GM21723 (cell line): ENCODE data around the gene KRTAP4-1.
"Not testable (repeated sequence)": the region's sequence is repeated elsewhere in the genome, so short reads cannot be mapped to it uniquely, and the experiment has no call there.

Experiments used
- ATAC-seq: cut with Tn5 transposase; IDR thresholded peaks from one replicate; pipeline ENCODE4 v1.9.1; 2021; ENCODE audit warnings: mild to moderate bottlenecking, moderate library complexity; ENCODE audit not compliant: unreplicated experiment

The KRTAP4-1 gene

GRCh38 chr17:41176744-41177387, 7.8 kb downstream of the KRTAP4-1 start:
- ATAC-seq = no peak

- no peak for ATAC-seq
Observed at GRCh38 chr17:41171886-41172285, 12.8 kb downstream of the KRTAP4-1 start.

GRCh38 chr17:41168121-41168520, 16.6 kb downstream of the KRTAP4-1 start, which contains the start of gene KRTAP4-3:
Gene KRTAP4-3 (minus strand): TSS chr17:41168221. CDS start chr17:41168172, 49 bp downstream.
- ATAC-seq = no peak

GRCh38 chr17:41167561-41167960, 17.1 kb downstream of the KRTAP4-1 start:
- ATAC-seq = no peak

- no peak for ATAC-seq
Observed at GRCh38 chr17:41163828-41164227, 20.9 kb downstream of the KRTAP4-1 start.

GRCh38 chr17:41160648-41161047, 24.1 kb downstream of the KRTAP4-1 start, which contains the start of gene KRTAP4-4:
Gene KRTAP4-4 (minus strand): TSS chr17:41160748. CDS start chr17:41160691, 57 bp downstream.
- ATAC-seq = no peak

- not testable (repeated sequence) for ATAC-seq
Observed at GRCh38 chr17:41160190-41160589, 24.5 kb downstream of the KRTAP4-1 start.

- ATAC-seq = no peak
Observed at GRCh38 chr17:41153856-41154255, 30.9 kb downstream of the KRTAP4-1 start.

GRCh38 chr17:41151525-41151924, 33.2 kb downstream of the KRTAP4-1 start:
- ATAC-seq = no peak

- ATAC-seq = no peak
Observed at GRCh38 chr17:41150026-41150425, 34.7 kb downstream of the KRTAP4-1 start.

- no peak for ATAC-seq
Observed at GRCh38 chr17:41149652-41149985, 35.1 kb downstream of the KRTAP4-1 start, which contains the start of gene KRTAP4-5. Gene KRTAP4-5 (minus strand): TSS chr17:41149825. CDS start chr17:41149767, 58 bp downstream.

GRCh38 chr17:41148971-41149651, 35.6 kb downstream of the KRTAP4-1 start:
- not testable (repeated sequence) for ATAC-seq

GRCh38 chr17:41147531-41148204, 37.0 kb downstream of the KRTAP4-1 start:
- no peak for ATAC-seq

GRCh38 chr17:41145261-41145660, 39.5 kb downstream of the KRTAP4-1 start:
- ATAC-seq = no peak

- no peak for ATAC-seq
Observed at GRCh38 chr17:41144846-41145245, 39.9 kb downstream of the KRTAP4-1 start.

- no peak for ATAC-seq
Observed at GRCh38 chr17:41141361-41141760, 43.4 kb downstream of the KRTAP4-1 start.

GRCh38 chr17:41140360-41141131, 44.2 kb downstream of the KRTAP4-1 start, which contains the start of gene KRTAP4-6:
Gene KRTAP4-6 (minus strand): TSS chr17:41140544. CDS start chr17:41140487, 57 bp downstream.
- no peak for ATAC-seq

GRCh38 chr17:41139865-41140264, 44.8 kb downstream of the KRTAP4-1 start:
- not testable (repeated sequence) for ATAC-seq
